Measurements from ENCODE around the gene UNC5CL.
"Not testable (repeated sequence)": the region's sequence is repeated elsewhere in the genome, so short reads cannot be mapped to it uniquely, and the experiment has no call there.

The UNC5CL gene

DNA sequence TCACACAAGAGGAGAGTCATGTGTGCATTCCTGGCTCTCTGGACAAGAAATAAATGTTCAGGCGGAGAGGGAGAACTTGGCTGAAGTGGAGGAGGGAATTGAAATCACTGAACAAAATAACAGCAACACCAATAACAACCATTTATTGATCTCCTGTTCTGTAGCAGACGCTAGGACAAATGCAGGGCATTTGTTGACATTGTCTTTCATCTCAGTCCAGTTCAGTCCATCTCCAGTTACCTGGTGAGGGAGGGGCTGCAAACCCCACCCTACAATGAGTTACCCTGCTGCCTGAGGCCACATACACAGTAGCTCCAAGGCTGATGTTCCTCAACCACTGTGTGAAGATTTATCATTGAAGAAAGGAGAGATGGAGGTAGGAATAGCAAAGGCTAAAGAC lies 27.3 kb downstream of the UNC5CL start:
- no peak overlapping the region for H3K4me3 ChIP-seq (replicated peaks in 1 of 2; ENCODE audit: low read depth in 2 of 2, low read length in 2 of 2)
- TF ChIP-seq, protein P1, sequence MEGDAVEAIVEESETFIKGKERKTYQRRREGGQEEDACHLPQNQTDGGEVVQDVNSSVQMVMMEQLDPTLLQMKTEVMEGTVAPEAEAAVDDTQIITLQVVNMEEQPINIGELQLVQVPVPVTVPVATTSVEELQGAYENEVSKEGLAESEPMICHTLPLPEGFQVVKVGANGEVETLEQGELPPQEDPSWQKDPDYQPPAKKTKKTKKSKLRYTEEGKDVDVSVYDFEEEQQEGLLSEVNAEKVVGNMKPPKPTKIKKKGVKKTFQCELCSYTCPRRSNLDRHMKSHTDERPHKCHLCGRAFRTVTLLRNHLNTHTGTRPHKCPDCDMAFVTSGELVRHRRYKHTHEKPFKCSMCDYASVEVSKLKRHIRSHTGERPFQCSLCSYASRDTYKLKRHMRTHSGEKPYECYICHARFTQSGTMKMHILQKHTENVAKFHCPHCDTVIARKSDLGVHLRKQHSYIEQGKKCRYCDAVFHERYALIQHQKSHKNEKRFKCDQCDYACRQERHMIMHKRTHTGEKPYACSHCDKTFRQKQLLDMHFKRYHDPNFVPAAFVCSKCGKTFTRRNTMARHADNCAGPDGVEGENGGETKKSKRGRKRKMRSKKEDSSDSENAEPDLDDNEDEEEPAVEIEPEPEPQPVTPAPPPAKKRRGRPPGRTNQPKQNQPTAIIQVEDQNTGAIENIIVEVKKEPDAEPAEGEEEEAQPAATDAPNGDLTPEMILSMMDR (IDR thresholded peaks at IDR 0.05; ENCODE audit: low read depth, low read length): no peak
- DNase-seq (ENCODE audit: low read depth in 2 of 2): no peak

DNA sequence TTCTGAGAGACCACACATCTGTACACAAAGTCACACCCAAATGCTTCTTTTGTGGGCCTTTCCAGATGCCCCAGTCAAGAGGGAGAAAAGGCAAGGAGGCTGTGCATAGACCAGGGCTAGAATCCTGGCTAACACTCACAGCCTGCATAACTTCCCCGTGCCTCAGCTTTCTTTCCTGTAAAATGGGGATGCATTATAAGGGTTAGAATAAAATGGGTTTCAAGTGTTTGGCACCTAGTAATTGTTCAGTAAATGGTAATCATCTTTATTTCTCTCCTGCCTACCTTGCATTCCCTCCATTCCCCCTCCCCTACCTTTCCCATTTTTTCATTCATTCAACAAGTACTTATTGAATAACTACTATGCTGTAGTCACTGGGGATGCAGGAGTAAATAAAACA lies 29.4 kb downstream of the UNC5CL start:
- no peak for DNase-seq (ENCODE audit: low read depth in 2 of 2)
- TF ChIP-seq, protein P1 (IDR thresholded peaks at IDR 0.05; ENCODE audit: low read depth, low read length): no peak
- no peak overlapping the region for H3K4me3 ChIP-seq (replicated peaks in 1 of 2; ENCODE audit: low read depth in 2 of 2, low read length in 2 of 2)

DNA sequence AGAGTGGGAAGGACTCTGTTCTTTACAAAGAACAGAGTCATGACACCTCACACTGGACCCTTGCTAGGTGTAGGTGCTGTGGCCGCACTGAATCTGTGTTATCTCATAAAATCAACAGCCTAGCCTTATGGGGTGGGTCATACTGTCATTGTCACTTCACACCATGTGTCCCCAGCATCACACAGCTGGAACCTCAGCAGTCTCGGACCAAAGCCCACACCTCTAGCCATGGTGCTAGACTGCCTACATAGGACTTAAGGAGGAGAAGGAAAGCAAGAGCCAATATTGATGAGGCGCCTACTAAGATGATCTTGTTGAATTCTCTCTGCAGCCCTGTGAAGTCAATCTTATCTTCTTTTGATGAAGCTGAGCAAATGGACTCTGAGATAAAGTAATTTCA lies 31.0 kb downstream of the UNC5CL start:
- no peak overlapping the region for H3K4me3 ChIP-seq (replicated peaks in 1 of 2; ENCODE audit: low read depth in 2 of 2, low read length in 2 of 2)
- no peak for DNase-seq (ENCODE audit: low read depth in 2 of 2)

DNA sequence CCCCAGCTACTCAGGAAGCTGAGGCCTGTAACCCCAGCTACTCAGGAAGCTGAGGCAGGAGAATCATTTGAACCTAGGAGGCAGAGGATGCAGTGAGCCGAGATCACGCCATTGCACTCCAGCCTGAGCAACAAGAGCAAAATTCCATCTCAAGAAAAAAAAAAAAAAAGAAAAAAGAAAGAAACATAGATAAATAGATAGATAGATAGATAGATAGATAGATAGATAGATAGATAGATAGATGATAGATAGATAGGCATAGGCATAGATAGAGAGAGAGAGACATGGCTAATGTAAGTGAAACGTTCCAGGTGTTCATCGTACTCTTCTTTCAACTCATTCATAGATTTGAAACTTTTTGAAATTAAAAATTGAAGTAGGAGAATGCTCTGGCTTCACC lies 32.0 kb downstream of the UNC5CL start:
- not testable (repeated sequence) for H3K4me3 ChIP-seq (replicated peaks in 1 of 2; ENCODE audit: low read depth in 2 of 2, low read length in 2 of 2); DNase-seq (ENCODE audit: low read depth in 2 of 2)

More for the DNA sequence above, 31.0 kb downstream of the UNC5CL start:
- TF ChIP-seq, protein P1 (IDR thresholded peaks at IDR 0.05; ENCODE audit: low read depth, low read length): no peak

DNA sequence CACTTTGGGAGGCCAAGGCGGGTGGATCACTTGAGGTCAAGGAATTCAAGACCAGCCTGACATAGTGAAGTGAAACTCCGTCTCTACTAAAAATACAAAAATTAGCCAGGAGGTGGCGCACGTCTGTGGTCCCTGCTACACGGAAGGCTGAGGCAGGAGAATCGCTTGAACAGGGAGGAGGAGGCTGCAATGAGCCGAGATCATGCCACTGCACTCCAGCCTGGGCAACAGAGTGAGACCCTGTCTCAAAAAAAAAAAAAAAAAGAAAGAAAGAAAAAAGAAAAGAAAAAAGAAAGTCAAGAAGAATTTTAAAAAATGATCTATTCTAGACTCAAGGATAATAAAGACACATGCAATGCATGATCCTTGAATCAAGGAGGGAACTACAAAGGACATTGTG lies 32.8 kb downstream of the UNC5CL start:
- DNase-seq (ENCODE audit: low read depth in 2 of 2): peak; percentile 73 to 76
- TF ChIP-seq, protein P1 (IDR thresholded peaks at IDR 0.05; ENCODE audit: low read depth, low read length): peak; percentile 46

DNA sequence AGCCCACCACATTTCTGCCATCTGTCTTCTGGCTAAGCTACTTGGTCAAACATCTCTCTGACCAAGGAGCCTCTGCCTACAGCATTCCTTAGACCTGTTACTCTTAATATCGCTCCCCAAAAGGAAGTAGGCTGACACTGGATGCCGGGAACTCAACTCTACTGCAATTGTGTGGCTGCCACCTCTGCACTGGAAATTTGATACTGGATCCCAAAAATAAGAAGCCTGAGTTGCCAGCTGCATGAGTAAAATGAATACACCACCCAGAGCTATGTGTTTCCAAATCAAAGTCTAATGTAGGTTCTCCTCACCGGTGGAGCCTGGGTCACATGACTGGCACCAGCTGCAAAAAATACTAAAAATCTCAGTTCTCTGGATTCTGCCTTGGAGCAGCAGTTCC lies 36.9 kb downstream of the UNC5CL start:
- TF ChIP-seq, protein P1 (IDR thresholded peaks at IDR 0.05; ENCODE audit: low read depth, low read length): no peak
- H3K4me3 ChIP-seq (replicated peaks in 1 of 2; ENCODE audit: low read depth in 2 of 2, low read length in 2 of 2): no peak overlapping the region
- DNase-seq (ENCODE audit: low read depth in 2 of 2): no peak

More for the DNA sequence above, 32.8 kb downstream of the UNC5CL start:
- H3K4me3 ChIP-seq (replicated peaks in 1 of 2; ENCODE audit: low read depth in 2 of 2, low read length in 2 of 2): not testable (repeated sequence)

DNA sequence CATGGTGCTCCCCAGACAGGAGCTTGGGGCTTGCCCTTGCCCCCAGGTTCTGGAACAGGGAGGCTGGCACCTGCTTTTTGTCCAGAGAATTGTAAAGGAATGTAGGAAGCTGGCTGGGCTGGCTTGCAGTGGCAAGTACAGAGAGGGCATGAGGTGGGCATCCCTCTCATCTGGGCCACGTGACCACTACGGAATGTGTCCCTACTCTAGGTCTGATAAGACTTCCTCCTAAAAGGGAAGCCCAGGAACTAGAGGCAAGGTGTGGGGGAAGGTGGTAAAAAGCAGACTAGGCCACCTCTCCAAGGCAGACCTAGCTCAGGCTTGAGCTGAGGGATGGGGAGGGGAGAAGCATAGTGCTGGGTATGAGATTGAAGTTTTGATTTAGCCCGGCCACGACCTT lies 38.8 kb downstream of the UNC5CL start:
- TF ChIP-seq, protein P1 (IDR thresholded peaks at IDR 0.05; ENCODE audit: low read depth, low read length): no peak
- no peak for DNase-seq (ENCODE audit: low read depth in 2 of 2)
- no peak overlapping the region for H3K4me3 ChIP-seq (replicated peaks in 1 of 2; ENCODE audit: low read depth in 2 of 2, low read length in 2 of 2)

Data from cardiac fibroblast (primary cell).